GM12873 (cell line): ENCODE results near the gene TENT4B.

ENCODE experiments used
- TF ChIP-seq, protein P1 (sequence below): IDR thresholded peaks from 2 replicates; pipeline ENCODE4 v1.5.1; 2012; ENCODE audit warnings: low read depth, mild to moderate bottlenecking, moderate library complexity, low read length, control low read depth; ENCODE audit not compliant: insufficient read depth; ENCODE audit errors: missing control alignments

The TENT4B gene

DNA sequence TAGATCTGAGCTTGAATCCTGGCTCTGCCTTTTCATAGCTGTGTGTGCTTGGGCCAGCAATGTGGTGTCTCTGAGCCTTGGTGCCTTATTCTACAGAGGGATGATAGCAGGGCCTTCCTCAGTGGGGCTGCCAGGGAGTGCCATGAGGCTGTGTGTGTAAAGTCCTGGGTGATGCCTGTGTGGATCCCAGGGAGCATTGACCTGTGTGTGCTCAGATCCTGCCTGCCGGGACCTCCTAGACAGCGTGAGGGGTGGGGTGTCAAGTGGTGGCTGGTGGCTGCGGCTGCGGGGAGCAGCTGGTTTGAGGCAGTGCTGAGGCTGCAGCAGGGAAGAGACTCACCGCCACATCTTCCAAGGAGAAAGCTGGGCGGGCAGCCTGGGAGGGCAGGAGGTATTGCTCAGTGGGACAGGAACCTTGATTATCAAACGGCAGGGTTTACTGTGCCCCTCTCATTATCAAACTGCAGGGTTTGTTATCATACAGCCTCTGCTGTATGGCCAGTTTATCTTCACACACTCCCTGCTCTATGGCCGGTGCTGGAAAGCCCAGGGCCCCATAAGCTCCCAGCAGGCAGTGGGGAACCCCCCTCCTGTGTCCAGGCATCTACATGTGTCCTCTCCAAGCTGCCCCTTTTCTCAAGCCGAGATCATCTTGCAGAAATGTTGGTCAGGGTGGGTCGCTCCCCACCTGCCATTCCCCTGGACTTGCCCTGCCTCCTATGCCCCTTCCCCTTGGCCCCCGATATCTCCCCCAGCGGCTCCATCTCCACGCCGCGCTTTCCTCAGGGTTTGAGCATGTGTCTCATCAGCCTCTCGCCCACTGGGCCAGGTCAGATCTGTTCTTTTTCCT lies 110.2 kb downstream of the TENT4B start:
- TF ChIP-seq, protein P1, sequence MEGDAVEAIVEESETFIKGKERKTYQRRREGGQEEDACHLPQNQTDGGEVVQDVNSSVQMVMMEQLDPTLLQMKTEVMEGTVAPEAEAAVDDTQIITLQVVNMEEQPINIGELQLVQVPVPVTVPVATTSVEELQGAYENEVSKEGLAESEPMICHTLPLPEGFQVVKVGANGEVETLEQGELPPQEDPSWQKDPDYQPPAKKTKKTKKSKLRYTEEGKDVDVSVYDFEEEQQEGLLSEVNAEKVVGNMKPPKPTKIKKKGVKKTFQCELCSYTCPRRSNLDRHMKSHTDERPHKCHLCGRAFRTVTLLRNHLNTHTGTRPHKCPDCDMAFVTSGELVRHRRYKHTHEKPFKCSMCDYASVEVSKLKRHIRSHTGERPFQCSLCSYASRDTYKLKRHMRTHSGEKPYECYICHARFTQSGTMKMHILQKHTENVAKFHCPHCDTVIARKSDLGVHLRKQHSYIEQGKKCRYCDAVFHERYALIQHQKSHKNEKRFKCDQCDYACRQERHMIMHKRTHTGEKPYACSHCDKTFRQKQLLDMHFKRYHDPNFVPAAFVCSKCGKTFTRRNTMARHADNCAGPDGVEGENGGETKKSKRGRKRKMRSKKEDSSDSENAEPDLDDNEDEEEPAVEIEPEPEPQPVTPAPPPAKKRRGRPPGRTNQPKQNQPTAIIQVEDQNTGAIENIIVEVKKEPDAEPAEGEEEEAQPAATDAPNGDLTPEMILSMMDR: no peak

DNA sequence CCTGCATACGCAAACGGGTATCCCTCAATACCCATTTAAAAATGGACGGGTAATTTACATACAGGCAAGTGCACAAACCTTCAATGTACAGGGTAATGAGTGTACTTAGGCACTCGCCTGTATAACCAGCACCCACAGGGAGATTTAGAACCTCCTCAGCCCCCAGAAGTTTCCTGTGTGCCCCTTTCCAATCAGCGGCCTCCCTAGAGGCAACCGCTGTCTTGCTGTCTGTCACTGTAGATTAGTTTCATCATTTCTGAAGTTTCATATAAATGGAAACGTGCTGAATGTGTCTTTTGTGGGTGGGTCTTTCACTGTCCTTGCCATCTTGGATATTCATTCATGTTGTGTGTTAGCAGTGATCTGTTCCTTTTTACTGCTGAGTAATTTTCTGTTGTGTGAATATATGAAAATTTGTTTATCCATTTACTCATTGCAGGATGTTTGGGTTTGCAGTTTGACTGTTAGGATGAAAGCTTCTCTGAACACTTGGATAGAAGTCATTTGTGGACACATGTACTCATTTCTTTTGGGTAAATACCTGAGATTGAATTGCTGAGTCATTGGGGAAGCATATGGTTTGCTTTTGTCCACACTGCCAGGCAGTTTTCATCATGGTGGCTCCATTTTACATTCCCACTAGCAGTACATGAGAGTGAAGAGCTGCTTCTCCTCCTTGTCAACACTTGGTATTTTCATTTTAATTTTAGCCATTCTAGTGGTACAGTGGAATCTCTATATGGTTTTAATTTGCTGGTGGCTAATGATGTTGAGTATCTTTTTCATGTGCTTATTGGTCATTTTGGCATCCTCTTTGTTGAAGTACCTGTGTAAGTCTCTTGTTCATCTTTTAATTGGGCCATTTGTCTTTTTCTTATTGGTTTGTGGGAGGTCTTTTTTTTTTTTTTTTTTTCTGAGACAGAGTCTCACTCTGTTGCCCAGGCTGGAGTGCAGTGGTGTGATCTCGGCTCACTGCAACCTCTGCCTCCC lies 111.1 kb downstream of the TENT4B start:
- TF ChIP-seq, protein P1: no peak

DNA sequence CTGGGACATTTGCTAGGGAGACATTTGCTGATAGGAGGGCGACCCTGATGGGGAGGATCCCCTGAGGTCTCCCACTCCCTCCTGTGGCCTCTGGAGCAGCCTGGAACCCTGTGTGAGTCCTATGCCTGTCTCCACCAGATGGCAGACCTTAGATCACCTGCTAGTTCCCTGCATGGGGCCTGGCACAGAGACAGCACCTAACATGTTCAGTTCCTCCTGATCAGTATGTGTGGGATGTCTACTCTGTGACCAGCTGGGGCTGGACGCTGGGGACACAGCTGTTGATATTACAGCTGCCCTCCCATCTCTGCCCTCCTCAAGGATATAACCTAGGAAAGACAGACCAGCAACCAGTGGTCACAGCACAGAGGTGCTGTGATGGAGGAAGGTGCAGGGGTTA lies 112.2 kb downstream of the TENT4B start:
- TF ChIP-seq, protein P1: peak; percentile 65

DNA sequence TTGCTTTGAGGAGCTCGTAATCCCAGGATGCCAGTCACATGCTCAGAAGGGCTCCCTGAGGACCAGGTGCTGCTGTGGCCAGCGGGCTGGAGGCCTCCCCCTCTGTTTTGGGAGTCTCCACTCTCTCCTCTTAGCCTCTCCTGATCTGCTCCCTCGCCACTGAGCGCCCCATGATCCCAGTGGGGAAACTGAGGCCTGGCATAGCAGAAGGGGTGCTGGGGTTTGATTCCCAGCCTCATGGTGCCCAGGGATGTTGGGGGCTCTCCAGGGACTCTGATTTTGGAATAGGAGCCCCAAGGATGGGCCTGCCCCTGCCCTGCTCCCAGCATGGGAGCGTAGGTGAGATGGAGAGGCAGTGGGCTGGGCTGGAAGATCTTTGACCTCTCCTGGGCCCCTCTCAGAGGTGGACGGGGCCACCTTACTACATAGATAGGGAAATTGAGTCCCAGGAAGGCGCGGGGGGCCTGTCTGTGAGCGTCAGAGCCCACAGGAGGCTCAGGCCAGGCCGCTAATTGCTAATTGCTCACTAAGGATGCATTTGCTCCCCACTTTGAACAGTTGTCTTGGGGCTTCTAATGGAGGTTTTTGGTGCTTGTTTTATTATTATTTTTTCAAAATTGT lies 112.7 kb downstream of the TENT4B start:
- TF ChIP-seq, protein P1: no peak

DNA sequence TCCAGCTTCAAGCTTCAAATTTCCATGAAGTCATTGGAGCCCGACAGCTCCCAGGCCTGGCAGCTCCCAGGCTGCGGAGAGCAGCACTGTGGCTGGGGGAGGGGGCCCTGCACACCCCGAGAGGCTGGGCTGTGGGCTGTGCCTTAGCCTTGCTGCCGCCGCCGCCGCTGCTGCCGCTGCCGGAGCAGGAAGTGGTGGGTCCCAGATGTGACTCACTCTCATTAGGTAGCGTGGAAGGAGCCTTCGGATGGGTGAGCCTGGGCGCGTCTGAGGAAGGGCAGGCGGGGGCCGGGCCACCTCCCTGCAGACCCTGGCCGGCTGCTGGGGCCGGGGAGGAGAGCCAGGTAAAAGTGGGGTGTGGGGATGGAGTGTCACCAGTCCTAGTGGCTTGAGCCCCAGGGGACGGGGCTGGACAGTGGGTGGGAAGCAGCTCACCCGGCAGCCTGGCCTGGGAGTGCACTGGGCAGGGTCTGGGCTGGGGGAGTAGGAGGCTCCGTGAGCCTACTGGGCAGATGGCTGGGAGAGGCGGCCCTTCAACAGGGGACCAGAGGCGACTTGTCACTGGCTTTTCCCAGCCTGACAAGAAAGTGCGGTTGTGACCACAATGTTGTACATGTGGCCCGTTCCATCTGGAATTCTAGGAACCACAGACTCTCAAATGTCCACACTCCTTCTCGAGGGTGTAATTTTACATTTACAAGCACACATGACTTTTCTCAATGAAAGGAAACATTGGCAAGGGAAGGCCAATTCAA lies 113.4 kb downstream of the TENT4B start, which contains the start of gene ADCY7:
Gene ADCY7, plus strand, starts transcription at position 215 of the 755 bp plus-strand sequence. CDS start 21,629 bp downstream, outside the sequence.
- TF ChIP-seq, protein P1: no peak

DNA sequence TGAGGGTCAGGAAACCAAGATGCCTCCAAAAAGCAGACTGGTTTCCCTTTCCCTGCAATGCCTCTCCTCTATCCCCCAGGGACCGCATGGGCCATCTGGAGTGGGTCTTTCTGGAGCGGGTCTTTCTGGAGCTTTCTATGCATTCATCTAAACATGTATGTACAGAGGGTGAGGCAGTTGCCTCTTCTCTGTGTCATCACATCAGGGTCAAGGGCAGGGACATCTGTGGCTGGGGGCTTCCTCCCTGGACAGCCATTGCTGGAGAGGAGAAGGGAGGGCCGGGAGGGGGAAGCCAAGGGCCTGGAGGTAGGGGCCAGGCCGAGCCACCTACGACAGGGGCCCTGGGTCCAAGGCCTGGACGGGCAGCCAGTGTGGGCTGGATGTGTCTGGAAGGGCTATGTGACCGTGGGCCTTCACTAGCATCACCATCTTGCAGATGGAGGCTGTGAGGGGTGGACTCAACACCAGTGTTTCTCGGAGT lies 114.1 kb downstream of the TENT4B start:
- TF ChIP-seq, protein P1: no peak
